Lower leg skin (tissue), 3 donors: ENCODE results near the gene YIF1B.

Source experiments
- CTCF ChIP-seq, 3 donors: fragments of 450-650 bp; IDR thresholded peaks; one replicate each; pipeline ENCODE4 v1.5.1; 2016; ENCODE audit warnings: antibody characterized with exemption in 3 of 3, mild to moderate bottlenecking in 3 of 3, moderate library complexity in 2 of 3
- POLR2A ChIP-seq, 2 donors: fragments of 450-650 bp; IDR thresholded peaks; one replicate each; pipeline ENCODE4 v1.6.1; 2016 to 2017; ENCODE audit warnings: antibody characterized with exemption in 2 of 2, mild to moderate bottlenecking in 1 of 2, moderate library complexity in 1 of 2

GRCh38 chr19:38298821-38299680 is 16.7 kb downstream of the YIF1B start:
- no peak for TF ChIP-seq CTCF (IDR thresholded peaks at IDR 0.05)
- TF ChIP-seq POLR2A (IDR thresholded peaks at IDR 0.05), result no peak
